Left lung (tissue), 10 donors: ENCODE data around the gene GNAT3. TPM values are rescaled to one million over a fixed set of nuclear protein-coding genes. Genes with fewer than 3 reads are reported as not detected.

Experiments
- ATAC-seq: fragments of 200-7000 bp; cut with Tn5 transposase; one replicate; pipeline ENCODE4 v1.9.1; 2020; ENCODE audit warnings: moderate library complexity
- DNase-seq, 4 donors: peaks; one replicate each; pipeline ENCODE4 v3.0.0-alpha.2; 2013 to 2020
- H3K27ac ChIP-seq, 2 donors: fragments of 200-600 bp; sonication (generic) in 1 of 2; one replicate each; pipeline versions ENCODE4 v1.5.0 to v1.8.0; 2020 to 2021
- H3K27me3 ChIP-seq, 2 donors: fragments of 200-600 bp; sonication (generic) in 1 of 2; one replicate each; pipeline versions ENCODE4 v1.5.0 to v1.8.0; 2020 to 2021
- H3K36me3 ChIP-seq, 2 donors: fragments of 200-600 bp; sonication (generic) in 1 of 2; one replicate each; pipeline versions ENCODE4 v1.5.0 to v1.8.0; 2020 to 2021
- H3K4me1 ChIP-seq, 2 donors: fragments of 200-600 bp; one replicate each; pipeline ENCODE4 v1.8.0; 2021
- H3K4me3 ChIP-seq, 2 donors: fragments of 200-600 bp; sonication (generic) in 1 of 2; one replicate each; pipeline versions ENCODE4 v1.5.0 to v1.8.0; 2020 to 2021; ENCODE audit warnings: mild to moderate bottlenecking in 1 of 2
- H3K9me3 ChIP-seq, 2 donors: fragments of 200-600 bp; sonication (generic) in 1 of 2; one replicate each; pipeline versions ENCODE4 v1.5.0 to v1.8.0; 2020 to 2021
- CTCF ChIP-seq, 2 donors: fragments of 200-600 bp; sonication (generic) in 1 of 2; IDR thresholded peaks; one replicate each; pipeline versions ENCODE4 v1.5.0 to v1.8.0; 2021; ENCODE audit warnings: antibody characterized with exemption in 2 of 2
- intact Hi-C, 2 donors: fragments of 100-400 bp; cut with DNase I; formaldehyde crosslinking; loops; one replicate each; pipeline versions ENCODE4 v1.11.2 to v1.14.2; 2022
- polyA plus RNA-seq, 6 donors: library from polyadenylated mRNA; unstranded; fragments of 120-200 nt; gene quantifications; one replicate each; pipeline ENCODE4 v1.2.1, GENCODE V29; 2013; ENCODE audit not compliant: insufficient read length in 6 of 6
- total RNA-seq, 2 donors: library from RNA; stranded (reverse); fragmentation: NEBNext Ultra II Directional; extraction: Animal tissue kit (Norgen Biotek cat#: 25700); gene quantifications; one replicate each; pipeline ENCODE4 v1.2.1, GENCODE V29; 2021
- donor health status: DM: no; HTN: yes; CAD: no.
- donor health status: DM: no; HTN: no; CAD: no.

The GNAT3 gene
- total and polyA plus RNA-seq, 8 donors: not detected

DNA sequence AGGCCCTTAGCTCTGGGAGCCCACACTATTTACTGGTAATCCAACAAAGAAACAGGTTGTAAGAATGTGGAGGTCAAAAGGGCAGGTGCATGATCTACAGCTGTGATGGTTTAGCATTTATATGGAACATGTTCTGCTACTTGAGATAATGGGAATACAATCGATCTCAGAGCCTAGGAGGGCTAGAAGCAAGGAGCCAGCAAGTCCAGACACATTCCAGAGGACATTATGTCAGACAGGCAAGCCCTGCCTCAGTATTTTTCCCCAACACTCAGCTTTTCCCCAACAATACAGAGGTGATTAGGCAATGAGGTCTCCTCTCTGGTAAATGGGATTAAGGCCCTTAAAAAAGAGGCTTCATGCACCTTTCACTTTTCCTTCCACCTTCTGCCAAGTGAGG lies 21.4 kb upstream of the GNAT3 start:
- H3K9me3 ChIP-seq: no peaks in the 10 kb centered on the region

GRCh38 chr7:80532153-80532552 lies 20.3 kb upstream of the GNAT3 start:
- no peak for TF ChIP-seq CTCF (IDR thresholded peaks at IDR 0.05)
- DNase-seq (no peak), ATAC-seq (no peak)
- H3K4me3 ChIP-seq: no peak overlapping the region
- H3K9me3 ChIP-seq: no peaks in the 10 kb centered on the region
- intact Hi-C loops: no loop called here
- H3K27ac ChIP-seq: no peak overlapping the region
- H3K27me3 ChIP-seq: no peaks in the 10 kb centered on the region
- H3K4me1 ChIP-seq: no peaks in the 10 kb centered on the region
- H3K36me3 ChIP-seq: no peaks in the 10 kb centered on the region

More for the DNA sequence above, 21.4 kb upstream of the GNAT3 start:
- DNase-seq: no peak
- no peaks in the 10 kb centered on the region for H3K27me3 ChIP-seq
- TF ChIP-seq CTCF (IDR thresholded peaks at IDR 0.05): no peak
- no peak for ATAC-seq
- H3K36me3 ChIP-seq: no peaks in the 10 kb centered on the region
- no peaks in the 10 kb centered on the region for H3K4me1 ChIP-seq
- intact Hi-C loops: no loop called here
- H3K27ac ChIP-seq: no peak overlapping the region
- no peak overlapping the region for H3K4me3 ChIP-seq

GRCh38 chr7:80530136-80530535 lies 18.3 kb upstream of the GNAT3 start:
- ATAC-seq: no peak
- no peaks in the 10 kb centered on the region for H3K36me3 ChIP-seq
- TF ChIP-seq CTCF (IDR thresholded peaks at IDR 0.05): no peak
- no peaks in the 10 kb centered on the region for H3K27me3 ChIP-seq
- H3K4me1 ChIP-seq: no peaks in the 10 kb centered on the region
- no peaks in the 10 kb centered on the region for H3K9me3 ChIP-seq
- intact Hi-C loops: no loop called here
- no peak overlapping the region for H3K27ac ChIP-seq
- no peak overlapping the region for H3K4me3 ChIP-seq
- DNase-seq: no peak

- DNase-seq: no peak
- no peak for ATAC-seq
- H3K4me1 ChIP-seq: no peaks in the 10 kb centered on the region
- intact Hi-C loops: no loop called here
- no peaks in the 10 kb centered on the region for H3K36me3 ChIP-seq
- H3K9me3 ChIP-seq: no peaks in the 10 kb centered on the region
- H3K4me3 ChIP-seq: no peak overlapping the region
- H3K27me3 ChIP-seq: no peaks in the 10 kb centered on the region
- no peak overlapping the region for H3K27ac ChIP-seq
- TF ChIP-seq CTCF (IDR thresholded peaks at IDR 0.05): no peak
These were observed 17.5 kb upstream of the GNAT3 start for GRCh38 chr7:80529362-80529761.

- Histone ChIP-seq H3K27ac (no peak overlapping the region), H3K4me1 (no peaks in the 10 kb centered on the region), H3K27me3 (no peaks in the 10 kb centered on the region), H3K36me3 (no peaks in the 10 kb centered on the region), H3K9me3 (no peaks in the 10 kb centered on the region), H3K4me3 (no peak overlapping the region)
- DNase-seq (no peak), ATAC-seq (no peak)
- TF ChIP-seq CTCF (IDR thresholded peaks at IDR 0.05): no peak
- intact Hi-C loops: no loop called here
These were observed 16.8 kb upstream of the GNAT3 start for GRCh38 chr7:80528689-80529088.
